Mesenteric fat pad (tissue), 1 donor: ENCODE data around the gene SORT1. TPM values are rescaled to one million over a fixed set of nuclear protein-coding genes. Genes with fewer than 3 reads are reported as not detected.

Experiments used
- DNase-seq: peaks from one replicate; pipeline ENCODE4 v3.0.0-alpha.2; 2020; ENCODE audit warnings: low spot score
- total RNA-seq: library from RNA; stranded (reverse); fragmentation: NEBNext Ultra II Directional; extraction: Animal tissue kit (Norgen Biotek cat#: 25700); gene quantifications from one replicate; pipeline ENCODE4 v1.2.1, GENCODE V29; 2021
- donor health status: DM: yes; HTN: yes; CAD: no.

The SORT1 gene
- total RNA-seq, 1 donor from 2014 or later: 169 TPM

DNA sequence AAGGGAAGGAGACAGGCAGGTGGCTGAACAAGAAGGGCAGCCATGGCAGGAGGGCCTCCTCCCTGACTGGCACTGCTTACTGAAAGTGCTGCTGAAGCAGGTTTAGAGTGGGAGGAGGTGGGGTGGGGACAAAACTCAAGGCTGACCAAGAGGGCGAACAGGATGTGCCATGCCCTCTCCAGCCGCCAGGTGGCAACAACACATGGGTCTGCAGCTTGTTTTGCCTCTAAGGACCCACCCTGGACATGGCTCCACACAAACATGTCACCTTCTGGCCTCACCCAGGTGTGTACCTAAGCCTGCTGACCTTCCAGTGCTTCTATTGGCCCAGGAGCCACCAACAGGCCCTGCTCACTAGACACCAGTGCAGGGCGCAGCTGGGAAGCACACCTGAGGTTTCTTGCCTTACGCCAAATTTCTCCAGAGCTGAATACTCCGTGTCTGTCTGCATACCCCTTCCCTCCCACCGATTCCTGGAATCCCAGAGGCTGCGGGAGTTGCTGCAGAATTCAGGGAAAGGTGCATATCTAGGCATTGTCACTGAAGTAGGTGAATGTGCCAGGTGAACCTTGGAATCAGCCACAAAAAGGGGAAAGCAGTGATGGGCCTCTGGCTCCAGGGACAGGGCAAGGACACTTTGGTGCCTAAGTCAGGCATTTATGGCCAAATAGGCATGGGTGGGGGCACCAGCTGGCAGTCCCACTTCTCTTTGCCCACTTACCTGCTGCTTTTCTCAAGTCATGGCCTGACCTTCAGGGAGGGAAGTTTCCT lies 120.1 kb downstream of the SORT1 start:
- no peak for DNase-seq

DNA sequence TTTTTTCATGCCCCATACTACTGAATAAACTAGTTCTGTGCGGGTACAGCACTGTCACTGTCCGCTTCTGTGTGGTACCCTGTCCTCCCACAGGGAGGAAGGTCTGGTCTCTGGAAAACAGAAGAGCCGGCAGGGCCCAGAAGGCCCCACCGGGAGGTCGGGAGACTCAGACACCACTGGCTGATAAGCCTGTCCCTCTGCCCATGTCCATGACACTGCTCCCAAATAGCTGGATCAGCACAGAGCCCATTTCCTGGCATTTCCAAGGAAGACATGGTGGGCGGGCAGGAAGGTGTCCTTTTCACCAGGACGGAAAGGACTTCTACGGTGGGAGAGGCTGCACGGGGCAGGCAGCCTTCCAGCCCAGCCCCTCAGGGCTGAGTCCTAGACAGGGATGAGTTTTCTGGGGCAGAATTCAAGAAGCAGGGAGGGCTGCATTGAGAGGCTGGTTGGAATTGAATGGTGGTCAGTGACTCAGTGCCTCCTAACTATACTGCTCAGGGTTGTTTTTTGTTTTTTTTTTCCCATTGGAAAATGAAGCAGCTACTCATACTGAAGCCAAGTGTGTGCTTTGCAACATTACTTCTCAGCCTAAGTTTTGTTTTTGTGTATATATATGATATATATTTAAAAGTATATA lies 121.9 kb downstream of the SORT1 start:
- no peak for DNase-seq

DNA sequence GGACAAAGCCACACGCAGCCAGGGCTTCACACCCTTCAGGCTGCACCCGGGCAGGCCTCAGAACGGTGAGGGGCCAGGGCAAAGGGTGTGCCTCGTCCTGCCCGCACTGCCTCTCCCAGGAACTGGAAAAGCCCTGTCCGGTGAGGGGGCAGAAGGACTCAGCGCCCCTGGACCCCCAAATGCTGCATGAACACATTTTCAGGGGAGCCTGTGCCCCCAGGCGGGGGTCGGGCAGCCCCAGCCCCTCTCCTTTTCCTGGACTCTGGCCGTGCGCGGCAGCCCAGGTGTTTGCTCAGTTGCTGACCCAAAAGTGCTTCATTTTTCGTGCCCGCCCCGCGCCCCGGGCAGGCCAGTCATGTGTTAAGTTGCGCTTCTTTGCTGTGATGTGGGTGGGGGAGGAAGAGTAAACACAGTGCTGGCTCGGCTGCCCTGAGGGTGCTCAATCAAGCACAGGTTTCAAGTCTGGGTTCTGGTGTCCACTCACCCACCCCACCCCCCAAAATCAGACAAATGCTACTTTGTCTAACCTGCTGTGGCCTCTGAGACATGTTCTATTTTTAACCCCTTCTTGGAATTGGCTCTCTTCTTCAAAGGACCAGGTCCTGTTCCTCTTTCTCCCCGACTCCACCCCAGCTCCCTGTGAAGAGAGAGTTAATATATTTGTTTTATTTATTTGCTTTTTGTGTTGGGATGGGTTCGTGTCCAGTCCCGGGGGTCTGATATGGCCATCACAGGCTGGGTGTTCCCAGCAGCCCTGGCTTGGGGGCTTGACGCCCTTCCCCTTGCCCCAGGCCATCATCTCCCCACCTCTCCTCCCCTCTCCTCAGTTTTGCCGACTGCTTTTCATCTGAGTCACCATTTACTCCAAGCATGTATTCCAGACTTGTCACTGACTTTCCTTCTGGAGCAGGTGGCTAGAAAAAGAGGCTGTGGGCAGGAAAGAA lies 122.9 kb downstream of the SORT1 start:
- DNase-seq: no peak

DNA sequence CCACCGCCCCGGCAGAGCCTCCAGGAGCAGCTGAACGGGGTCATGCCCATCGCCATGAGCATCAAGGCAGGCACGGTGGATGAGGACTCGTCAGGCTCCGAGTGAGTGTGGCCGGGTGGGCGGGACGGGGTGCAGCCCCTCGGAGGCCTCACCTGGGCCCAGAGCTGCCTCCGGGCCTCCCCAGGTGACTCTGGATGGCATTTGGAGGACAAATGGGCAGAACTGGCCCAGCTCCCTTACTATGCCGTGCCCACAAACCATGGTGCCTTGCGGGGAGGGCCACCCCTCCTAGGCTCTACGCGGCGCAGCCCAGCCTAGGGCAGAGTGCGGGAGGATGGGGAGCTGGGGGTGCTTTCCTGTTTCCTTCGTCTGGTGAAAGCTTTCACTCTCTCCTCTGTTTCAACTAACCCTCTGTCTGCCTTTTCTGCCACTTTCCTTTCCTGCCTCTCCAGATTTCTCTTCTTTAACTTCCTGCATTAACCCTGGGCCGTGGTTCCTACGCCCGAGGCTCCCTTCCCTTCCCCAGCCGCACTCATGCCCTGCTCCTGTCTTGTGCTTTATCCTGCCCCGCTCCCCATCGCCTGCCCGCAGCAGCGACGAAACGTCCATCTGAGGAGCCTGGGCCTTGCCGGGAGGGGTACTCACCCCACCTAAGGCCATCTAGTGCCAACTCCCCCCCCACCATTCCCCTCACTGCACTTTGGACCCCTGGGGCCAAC lies 124.0 kb downstream of the SORT1 start:
- DNase-seq: no peak

DNA sequence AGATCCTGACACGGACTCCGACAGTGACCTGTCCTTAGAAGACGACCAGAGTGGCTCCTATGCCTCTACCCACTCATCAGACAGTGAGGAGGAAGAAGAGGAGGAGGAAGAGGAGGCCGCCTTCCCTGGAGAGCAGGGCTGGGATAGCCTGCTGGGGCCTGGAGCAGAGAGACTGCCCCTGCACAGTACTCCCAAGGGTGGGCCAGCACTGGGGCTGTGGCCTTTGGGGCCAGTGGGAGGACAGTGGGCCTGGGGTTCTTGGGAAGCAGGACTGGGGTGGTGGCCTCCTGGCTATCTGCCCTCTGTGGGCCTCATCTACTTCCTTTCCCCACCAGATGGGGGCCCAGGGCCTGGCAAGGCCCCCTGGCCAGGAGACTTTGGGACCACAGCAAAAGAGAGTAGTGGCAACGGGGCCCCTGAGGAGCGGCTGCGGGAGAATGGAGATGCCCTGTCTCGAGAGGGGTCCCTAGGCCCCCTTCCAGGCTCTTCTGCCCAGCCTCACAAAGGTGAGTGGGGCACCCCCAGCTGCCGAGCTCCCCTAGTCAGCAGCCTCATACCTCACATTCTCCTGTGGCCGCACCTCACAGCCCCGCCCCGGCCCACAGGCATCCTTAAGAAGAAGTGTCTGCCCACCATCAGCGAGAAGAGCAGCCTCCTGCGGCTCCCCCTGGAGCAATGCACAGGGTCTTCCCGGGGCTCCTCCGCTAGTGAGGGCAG lies 124.7 kb downstream of the SORT1 start:
- no peak for DNase-seq

DNA sequence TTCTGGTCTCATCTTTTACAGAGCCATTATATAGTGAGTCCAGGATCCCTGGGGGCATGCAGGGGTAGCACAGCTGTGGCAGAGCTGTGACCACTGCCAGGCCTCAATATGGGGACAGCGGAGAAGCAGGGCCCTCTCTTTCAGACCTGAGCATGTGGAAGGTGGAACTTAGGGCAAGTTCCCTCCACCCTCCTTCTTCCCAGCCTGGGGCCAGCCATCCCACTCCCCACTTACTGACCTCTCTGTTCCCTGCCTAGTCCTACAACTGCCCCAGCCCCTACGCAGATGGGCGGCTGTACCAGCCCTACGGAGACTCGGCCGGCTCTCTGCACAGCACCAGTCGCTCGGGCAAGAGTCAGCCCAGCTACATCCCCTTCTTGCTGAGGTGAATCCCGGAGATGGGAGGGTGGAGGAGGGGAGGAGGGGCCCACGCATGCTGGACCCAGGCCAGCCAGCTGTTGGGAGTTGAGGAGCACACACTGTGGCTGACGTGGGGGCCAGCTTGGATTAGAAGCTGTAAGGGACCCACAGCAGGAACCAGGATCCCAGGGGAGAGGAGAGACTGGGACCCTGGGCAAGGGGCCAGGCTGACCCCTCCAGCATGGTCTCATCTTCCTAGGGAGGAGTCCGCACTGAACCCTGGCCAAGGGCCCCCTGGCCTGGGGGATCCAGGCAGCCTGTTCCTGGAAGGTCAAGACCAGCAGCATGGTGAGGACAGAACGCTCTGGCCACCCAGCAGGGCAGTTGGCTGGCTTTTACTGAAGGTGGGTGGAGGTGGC lies 125.5 kb downstream of the SORT1 start:
- no peak for DNase-seq

DNA sequence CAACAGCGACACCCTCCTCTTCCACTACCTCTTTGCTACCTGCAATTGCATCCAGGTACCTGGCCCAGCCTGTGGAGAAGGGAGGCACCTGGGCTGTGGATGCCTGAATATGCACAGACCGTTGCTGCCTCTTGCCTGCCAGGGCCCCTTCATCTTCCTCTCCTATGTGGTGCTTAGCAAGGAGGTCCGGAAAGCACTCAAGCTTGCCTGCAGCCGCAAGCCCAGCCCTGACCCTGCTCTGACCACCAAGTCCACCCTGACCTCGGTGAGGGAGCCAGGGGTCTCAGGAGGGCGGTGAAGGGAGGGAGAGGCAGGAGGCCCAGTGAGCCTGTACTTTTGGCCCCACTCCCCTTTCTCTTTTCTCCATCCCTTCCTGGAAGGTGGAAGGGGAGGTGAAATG lies 126.3 kb downstream of the SORT1 start:
- DNase-seq: no peak

DNA sequence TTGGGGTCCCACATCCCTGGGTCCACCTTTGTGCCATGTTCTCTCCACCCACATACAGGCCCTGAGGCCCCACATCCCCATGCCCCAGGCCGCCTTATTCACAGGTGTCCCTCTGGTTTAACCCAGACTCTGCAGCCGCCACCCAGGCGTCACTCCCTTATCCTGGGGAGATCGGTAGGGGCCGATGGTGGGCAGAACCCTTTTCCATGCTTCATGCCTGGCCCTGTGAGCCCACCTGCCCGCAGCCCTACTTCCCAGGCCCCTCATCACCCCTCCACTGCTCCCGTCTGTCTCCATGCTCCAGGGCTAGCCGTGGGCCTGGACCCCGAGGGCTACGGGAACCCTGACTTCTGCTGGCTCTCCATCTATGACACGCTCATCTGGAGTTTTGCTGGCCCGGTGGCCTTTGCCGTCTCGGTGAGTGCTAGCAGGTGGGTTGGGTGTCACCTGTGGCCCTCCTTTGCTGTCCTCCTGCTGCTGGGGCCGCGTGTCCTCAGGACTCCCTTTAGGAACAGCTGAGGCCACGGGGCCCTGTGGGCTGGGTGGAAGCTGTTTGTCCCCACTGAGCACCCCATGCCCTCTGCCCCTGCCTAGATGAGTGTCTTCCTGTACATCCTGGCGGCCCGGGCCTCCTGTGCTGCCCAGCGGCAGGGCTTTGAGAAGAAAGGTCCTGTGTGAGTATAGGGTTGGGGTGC lies 126.9 kb downstream of the SORT1 start:
- DNase-seq: no peak

DNA sequence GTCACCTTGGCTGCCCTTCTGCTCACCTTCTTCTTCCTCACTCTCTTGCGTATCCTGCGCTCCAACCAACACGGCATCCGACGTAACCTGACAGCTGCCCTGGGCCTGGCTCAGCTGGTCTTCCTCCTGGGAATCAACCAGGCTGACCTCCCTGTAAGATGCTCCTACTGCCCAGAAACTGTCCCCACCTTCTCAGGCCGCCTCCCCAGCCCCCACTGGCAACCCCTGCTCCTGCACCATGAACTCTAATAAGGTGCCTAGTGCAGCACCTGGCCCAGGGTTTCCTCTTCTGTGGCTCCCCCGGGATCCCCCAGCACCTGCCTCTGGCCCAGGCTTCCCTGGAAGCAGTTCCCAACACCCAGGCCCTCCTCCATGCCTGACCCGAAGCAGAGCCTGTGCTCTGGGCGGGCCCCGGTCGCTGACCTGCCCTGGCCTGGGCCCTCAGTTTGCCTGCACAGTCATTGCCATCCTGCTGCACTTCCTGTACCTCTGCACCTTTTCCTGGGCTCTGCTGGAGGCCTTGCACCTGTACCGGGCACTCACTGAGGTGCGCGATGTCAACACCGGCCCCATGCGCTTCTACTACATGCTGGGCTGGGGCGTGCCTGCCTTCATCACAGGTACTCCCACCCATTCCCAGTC lies 127.6 kb downstream of the SORT1 start:
- no peak for DNase-seq

DNA sequence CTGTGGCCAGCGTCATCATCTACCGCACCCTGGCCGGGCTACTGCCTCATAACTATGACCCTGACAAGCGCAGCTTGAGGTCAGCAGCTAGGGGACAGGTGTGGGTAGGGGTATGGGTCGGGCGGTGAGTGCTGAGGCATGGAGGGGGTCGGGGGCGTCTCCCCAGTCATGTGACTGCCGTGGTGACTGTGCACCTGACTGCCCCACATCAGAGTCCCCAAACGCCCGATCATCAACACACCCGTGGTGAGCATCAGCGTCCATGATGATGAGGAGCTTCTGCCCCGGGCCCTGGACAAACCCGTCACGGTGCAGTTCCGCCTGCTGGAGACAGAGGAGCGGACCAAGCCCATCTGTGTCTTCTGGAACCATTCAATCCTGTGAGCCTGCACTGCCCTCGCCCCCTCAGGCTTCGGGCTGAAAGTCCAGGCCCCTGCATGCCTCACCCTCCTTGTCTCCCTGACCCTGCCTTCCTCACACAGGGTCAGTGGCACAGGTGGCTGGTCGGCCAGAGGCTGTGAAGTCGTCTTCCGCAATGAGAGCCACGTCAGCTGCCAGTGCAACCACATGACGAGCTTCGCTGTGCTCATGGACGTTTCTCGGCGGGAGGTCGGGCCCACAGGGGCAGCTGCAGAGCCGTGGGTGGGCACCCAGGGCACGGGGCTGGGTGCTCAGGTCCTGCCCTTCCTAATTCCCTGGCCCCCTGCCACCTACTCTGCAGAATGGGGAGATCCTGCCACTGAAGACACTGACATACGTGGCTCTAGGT lies 128.3 kb downstream of the SORT1 start:
- no peak for DNase-seq

DNA sequence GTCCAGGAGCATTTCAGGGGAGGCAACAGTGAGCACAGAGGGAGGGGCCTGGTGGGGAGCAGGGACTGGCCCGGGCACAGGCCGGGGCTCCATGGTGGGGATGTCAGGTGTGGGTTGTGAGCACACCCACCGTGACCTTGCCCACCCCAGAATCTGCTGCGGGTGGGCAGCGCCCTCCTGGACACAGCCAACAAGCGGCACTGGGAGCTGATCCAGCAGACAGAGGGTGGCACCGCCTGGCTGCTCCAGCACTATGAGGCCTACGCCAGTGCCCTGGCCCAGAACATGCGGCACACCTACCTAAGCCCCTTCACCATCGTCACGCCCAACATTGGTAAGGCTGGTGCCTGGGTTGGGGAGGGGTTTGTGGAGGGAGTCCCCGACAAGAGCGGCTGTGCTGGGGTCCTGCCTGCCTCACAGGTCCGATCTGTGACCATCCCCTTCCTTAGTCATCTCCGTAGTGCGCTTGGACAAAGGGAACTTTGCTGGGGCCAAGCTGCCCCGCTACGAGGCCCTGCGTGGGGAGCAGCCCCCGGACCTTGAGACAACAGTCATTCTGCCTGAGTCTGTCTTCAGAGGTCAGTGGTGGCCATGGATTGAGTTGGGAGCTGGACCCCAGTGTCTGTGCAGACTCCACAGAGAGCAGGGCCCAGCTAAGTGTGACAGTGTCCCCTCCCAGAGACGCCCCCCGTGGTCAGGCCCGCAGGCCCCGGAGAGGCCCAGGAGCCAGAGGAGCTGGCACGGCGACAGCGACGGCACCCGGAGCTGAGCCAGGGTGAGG lies 129.1 kb downstream of the SORT1 start:
- DNase-seq: no peak

DNA sequence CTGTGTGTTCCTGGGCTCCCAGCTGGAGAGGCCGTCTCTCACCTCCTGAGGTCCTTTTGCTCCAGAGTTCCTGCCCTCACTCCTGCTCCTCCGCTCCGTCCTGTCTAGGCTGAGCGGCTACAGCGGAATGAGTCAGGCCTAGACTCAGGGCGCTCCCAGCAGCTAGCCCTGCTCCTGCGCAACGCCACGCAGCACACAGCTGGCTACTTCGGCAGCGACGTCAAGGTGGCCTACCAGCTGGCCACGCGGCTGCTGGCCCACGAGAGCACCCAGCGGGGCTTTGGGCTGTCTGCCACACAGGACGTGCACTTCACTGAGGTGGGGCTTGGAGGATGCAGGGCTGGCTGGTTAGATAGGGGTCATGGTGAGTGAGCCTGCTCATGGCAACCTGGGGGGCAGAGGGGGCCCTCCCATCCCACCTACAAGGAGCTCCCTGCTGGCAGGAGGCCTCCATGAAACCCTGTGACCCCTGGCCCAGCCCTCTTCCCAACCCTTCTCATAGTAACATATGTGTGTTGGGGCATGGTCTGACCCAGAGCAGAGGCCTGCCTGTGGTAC lies 129.9 kb downstream of the SORT1 start:
- no peak for DNase-seq

DNA sequence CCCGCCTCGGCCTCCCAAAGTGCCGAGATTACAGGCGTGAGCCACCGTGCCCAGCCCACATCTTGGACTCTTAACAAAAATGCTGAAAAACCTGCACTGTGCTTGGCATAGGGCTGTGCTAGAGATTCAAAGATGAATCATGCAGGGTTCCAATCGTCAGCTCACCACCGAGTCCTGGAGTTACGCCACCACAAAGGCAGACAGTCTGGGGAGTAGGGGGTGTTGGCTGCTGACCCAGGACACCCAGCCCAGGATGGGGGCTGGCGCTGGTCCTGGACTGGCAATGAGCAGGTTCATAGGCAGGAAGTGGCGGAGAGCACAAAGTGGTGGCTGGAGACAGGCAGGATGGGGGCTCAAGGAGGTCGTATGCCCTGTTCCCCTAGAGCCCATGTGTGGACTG lies 130.8 kb downstream of the SORT1 start:
- no peak for DNase-seq

DNA sequence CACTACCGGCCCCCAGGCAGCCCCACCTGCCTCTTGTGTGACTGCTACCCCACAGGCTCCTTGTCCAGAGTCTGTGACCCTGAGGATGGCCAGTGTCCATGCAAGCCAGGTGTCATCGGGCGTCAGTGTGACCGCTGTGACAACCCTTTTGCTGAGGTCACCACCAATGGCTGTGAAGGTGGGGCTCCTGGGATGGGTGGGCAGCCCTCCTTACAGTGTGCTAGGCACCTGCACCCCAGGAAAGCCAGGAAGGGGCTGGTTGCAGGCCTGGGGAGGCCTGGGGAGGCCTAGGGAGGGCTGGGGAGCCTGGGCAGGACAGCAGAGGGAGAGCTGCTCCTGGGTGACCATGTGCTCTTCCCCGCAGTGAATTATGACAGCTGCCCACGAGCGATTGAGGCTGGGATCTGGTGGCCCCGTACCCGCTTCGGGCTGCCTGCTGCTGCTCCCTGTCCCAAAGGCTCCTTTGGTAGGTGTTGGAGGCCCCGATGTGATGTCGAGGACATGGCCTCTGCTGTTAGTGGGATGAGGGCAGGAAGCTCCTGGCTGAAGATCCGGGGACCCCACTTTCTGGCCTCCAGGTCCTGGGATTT lies 131.9 kb downstream of the SORT1 start:
- DNase-seq: no peak

DNA sequence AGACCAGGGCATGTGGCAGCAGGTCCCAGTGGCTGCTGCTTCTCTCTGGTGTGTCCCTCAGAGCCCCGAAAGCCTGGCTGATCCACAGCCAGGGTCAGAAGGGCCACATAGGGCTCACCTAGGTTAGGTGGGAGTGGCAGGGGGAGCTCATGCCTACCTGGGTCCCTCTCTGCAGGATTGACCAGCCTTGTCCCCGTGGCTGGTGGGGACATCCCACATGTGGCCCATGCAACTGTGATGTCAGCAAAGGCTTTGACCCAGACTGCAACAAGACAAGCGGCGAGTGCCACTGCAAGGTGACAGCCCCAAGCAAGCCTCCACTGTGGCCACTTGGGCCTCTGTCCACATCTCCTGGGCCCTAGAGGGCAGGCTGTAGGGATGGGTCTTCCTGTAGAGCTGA lies 132.7 kb downstream of the SORT1 start:
- no peak for DNase-seq

DNA sequence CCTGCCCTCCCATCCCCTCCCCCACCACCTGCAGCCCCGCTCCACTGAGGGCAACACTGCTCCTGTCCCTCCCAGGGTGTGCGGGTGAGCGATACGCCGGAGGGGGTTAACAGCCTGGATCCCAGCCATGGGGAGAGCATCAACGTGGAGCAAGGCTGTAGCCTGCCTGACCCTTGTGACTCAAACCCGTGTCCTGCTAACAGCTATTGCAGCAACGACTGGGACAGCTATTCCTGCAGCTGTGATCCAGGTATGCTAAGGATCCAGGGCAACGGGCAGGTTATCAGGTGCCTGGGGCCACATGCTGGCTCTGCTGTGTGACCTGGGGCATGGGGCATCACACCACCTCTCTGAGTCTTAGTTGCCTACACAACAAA lies 133.4 kb downstream of the SORT1 start:
- no peak for DNase-seq
